Measurements from ENCODE around the gene FBXO42. TPM values are rescaled to one million over a fixed set of nuclear protein-coding genes. Genes with fewer than 3 reads are reported as not detected.

Gene FBXO42
- total RNA-seq, 1 donor from 2014 or later, result 27.3 TPM

- no peak for ATAC-seq
- intact Hi-C loops (cut with DNase I), result no loop called here
- DNase-seq (ENCODE audit: low spot score), result no peak
These were observed 9.8 kb downstream of the FBXO42 start for GRCh38 chr1:16342331-16343062.

GRCh38 chr1:16340673-16341072 is 11.6 kb downstream of the FBXO42 start:
- DNase-seq (ENCODE audit: low spot score) (no peak), ATAC-seq (no peak)
- intact Hi-C loops (cut with DNase I), result no loop called here

GRCh38 chr1:16338961-16339360 is 13.3 kb downstream of the FBXO42 start:
- ATAC-seq (no peak), DNase-seq (ENCODE audit: low spot score) (no peak)
- intact Hi-C loops (cut with DNase I), result no loop called here

- ATAC-seq, result no peak
- intact Hi-C loops (cut with DNase I), result no loop called here
These were observed 17.5 kb downstream of the FBXO42 start for GRCh38 chr1:16334655-16335340.

GRCh38 chr1:16326833-16327404 is 25.4 kb downstream of the FBXO42 start:
- no peak for ATAC-seq
- intact Hi-C loops (cut with DNase I), result no loop called here
- DNase-seq (ENCODE audit: low spot score), result no peak

More at GRCh38 chr1:16334655-16335340, 17.5 kb downstream of the FBXO42 start:
- no peak for DNase-seq (ENCODE audit: low spot score)

- no peak for DNase-seq (ENCODE audit: low spot score)
- ATAC-seq, result peak; percentile 58
These were observed 27.8 kb downstream of the FBXO42 start for GRCh38 chr1:16324456-16324890.

GRCh38 chr1:16321176-16321867 is 31.0 kb downstream of the FBXO42 start:
- ATAC-seq (peak; percentile 37), DNase-seq (ENCODE audit: low spot score) (no peak)

More at GRCh38 chr1:16324456-16324890, 27.8 kb downstream of the FBXO42 start:
- intact Hi-C loops (cut with DNase I), result no loop called here

GRCh38 chr1:16318555-16318954 is 33.7 kb downstream of the FBXO42 start:
- intact Hi-C loops (cut with DNase I), result no loop called here
- DNase-seq (ENCODE audit: low spot score) (peak; percentile 66), ATAC-seq (peak; percentile 87)

More at GRCh38 chr1:16321176-16321867, 31.0 kb downstream of the FBXO42 start:
- intact Hi-C loops (cut with DNase I), result no loop called here

GRCh38 chr1:16315437-16315836 is 36.8 kb downstream of the FBXO42 start:
- no peak for DNase-seq (ENCODE audit: low spot score)
- intact Hi-C loops (cut with DNase I), result no loop called here
- no peak for ATAC-seq

- ATAC-seq (no peak), DNase-seq (ENCODE audit: low spot score) (no peak)
- intact Hi-C loops (cut with DNase I), result no loop called here
These were observed 45.1 kb downstream of the FBXO42 start for GRCh38 chr1:16307222-16307621.

- no peak for DNase-seq (ENCODE audit: low spot score)
- ATAC-seq, result no peak
- intact Hi-C loops (cut with DNase I), result no loop called here
These were observed 49.3 kb downstream of the FBXO42 start for GRCh38 chr1:16302709-16303627.

GRCh38 chr1:16300436-16300835 is 51.8 kb downstream of the FBXO42 start:
- ATAC-seq (no peak), DNase-seq (ENCODE audit: low spot score) (no peak)
- intact Hi-C loops (cut with DNase I), result no loop called here

GRCh38 chr1:16298653-16299052 is 53.6 kb downstream of the FBXO42 start:
- DNase-seq (ENCODE audit: low spot score) (no peak), ATAC-seq (peak; percentile 43)
- intact Hi-C loops (cut with DNase I), result no loop called here

GRCh38 chr1:16296643-16297042 is 55.6 kb downstream of the FBXO42 start:
- intact Hi-C loops (cut with DNase I), result no loop called here
- no peak for ATAC-seq
- DNase-seq (ENCODE audit: low spot score), result no peak

GRCh38 chr1:16294219-16295212 is 57.8 kb downstream of the FBXO42 start:
- no peak for DNase-seq (ENCODE audit: low spot score)
- peak; percentile 18 for ATAC-seq
- intact Hi-C loops (cut with DNase I), result no loop called here

GRCh38 chr1:16293538-16293937 is 58.7 kb downstream of the FBXO42 start:
- no peak for DNase-seq (ENCODE audit: low spot score)
- ATAC-seq, result peak; percentile 18
- intact Hi-C loops (cut with DNase I), result no loop called here

GRCh38 chr1:16292739-16293138 is 59.5 kb downstream of the FBXO42 start:
- DNase-seq (ENCODE audit: low spot score) (no peak), ATAC-seq (no peak)
- intact Hi-C loops (cut with DNase I), result no loop called here

Measured in sciatic nerve (tissue), 2 donors.